Choroid plexus epithelial cell (primary cell): ENCODE data around the gene ABHD2.
A peak's percentile ranks its signal among the peaks of the same experiment; 100 is the strongest.
"Not testable (repeated sequence)": the region's sequence is repeated elsewhere in the genome, so short reads cannot be mapped to it uniquely, and the experiment has no call there.

Source experiments
- DNase-seq: peaks from one replicate; pipeline ENCODE4 v3.0.0-alpha.2; 2010; ENCODE audit warnings: low read depth
- H3K4me3 ChIP-seq: 2 replicates; pipeline ENCODE4 v1.5.1; 2011; ENCODE audit warnings: low read depth, mild to moderate bottlenecking, control low read depth, low read length, moderate library complexity
- CTCF ChIP-seq: conservative IDR thresholded peaks from 2 replicates; pipeline ENCODE4 v1.5.1; 2011; ENCODE audit warnings: low read depth, mild to moderate bottlenecking, control low read depth, inconsistent platforms, low read length, moderate library complexity

Gene ABHD2

GRCh38 chr15:89087830-89088604 lies at the start of gene ABHD2:
Gene ABHD2 (plus strand): TSS chr15:89088456. CDS start chr15:89116328, 27,872 bp downstream.
- H3K4me3 ChIP-seq = peak within 1 kb of the TSS; percentile 90
- DNase-seq = peak; percentile 100
- no peak for TF ChIP-seq CTCF

GRCh38 chr15:89039142-89039541 lies 49.1 kb upstream of the ABHD2 start:
- no peak for DNase-seq
- no peak for TF ChIP-seq CTCF
- no peak overlapping the region for H3K4me3 ChIP-seq

GRCh38 chr15:89041507-89041906 lies 46.7 kb upstream of the ABHD2 start:
- no peak overlapping the region for H3K4me3 ChIP-seq
- no peak for DNase-seq
- TF ChIP-seq CTCF = no peak

GRCh38 chr15:89042387-89042786 lies 45.9 kb upstream of the ABHD2 start:
- no peak for DNase-seq
- TF ChIP-seq CTCF = no peak
- no peak overlapping the region for H3K4me3 ChIP-seq

- no peak overlapping the region for H3K4me3 ChIP-seq
- TF ChIP-seq CTCF = no peak
- DNase-seq = no peak
Measured at GRCh38 chr15:89043031-89044002, 44.9 kb upstream of the ABHD2 start.

- not testable (repeated sequence) for DNase-seq, H3K4me3 ChIP-seq
Measured at GRCh38 chr15:89049016-89049666, 39.1 kb upstream of the ABHD2 start.

GRCh38 chr15:89051875-89052274 lies 36.4 kb upstream of the ABHD2 start:
- peak; percentile 86 for DNase-seq
- no peak overlapping the region for H3K4me3 ChIP-seq
- TF ChIP-seq CTCF = no peak
